Activated CD8-positive, alpha-beta memory T cell treated with anti-CD3 and anti-CD28 coated beads, Interleukin-2, amount 50 U/mL, for 4 hours (primary cell): ENCODE measurements around the gene COL1A2.

Experiments used
- DNase-seq: peaks from one replicate; pipeline ENCODE4 v3.0.0-alpha.2; 2020

Gene COL1A2

GRCh38 chr7:94384315-94384714 is 10.4 kb upstream of the COL1A2 start:
- DNase-seq: no peak

DNA sequence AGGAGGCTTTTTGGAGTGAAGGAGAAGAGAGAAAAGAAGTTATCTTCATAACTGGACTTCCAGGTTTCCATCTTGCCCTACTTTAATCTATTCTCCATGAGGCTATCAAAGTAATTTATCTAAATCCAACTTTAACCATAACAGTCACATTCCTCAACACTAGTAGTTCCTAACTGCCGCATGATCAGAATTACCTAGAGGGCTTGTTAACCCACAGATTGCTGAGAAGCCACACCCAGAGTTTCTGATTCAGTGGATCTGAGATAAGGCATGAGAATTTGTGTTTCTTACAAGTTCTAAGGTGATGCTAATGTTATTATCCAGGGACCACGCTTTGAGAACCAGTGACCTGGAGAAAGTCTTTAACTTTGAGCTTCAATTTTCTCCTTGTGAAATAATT is 8.3 kb upstream of the COL1A2 start:
- no peak for DNase-seq

DNA sequence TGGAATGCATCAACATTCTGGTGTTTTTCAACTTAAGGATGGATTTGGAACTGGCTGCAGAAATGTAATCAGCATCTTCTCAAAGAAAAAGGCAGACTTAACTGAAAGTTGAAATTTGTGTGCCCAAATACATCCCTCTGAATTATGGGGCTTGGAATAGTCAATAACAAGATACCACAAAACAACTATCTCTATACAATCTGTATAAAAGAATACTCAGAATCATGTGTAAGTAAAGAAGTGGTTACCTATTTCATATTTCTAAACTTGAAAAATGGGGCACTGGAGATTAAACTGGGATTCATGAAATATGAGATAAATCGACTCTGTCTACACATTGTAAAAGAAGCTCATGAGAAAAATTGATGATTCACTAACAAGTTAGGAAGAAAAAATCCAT is 6.2 kb upstream of the COL1A2 start:
- no peak for DNase-seq

GRCh38 chr7:94389381-94389780 is 5.3 kb upstream of the COL1A2 start:
- DNase-seq: no peak

GRCh38 chr7:94391726-94392392 is 2.8 kb upstream of the COL1A2 start:
- no peak for DNase-seq

DNA sequence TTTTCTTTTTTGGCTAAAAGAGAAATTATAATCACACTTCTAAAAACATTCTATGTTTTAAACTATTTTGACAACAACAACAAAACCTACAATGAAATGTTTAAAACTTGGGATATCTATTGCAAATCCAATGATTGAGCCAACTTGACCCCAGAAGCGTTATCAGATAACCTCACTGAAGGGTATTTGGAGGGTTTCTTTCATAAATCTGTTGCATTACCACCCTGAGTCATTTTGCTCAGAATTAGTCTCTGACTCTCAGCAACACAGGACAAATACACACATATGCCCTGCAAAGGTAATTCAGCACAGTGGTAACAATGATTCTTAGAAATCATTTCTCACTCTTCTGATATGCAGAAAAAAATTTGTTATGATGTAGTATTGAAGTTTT is 2.3 kb upstream of the COL1A2 start:
- no peak for DNase-seq

GRCh38 chr7:94393246-94394108 is 1.2 kb upstream of the COL1A2 start:
- no peak for DNase-seq

GRCh38 chr7:94394109-94394436 is 622 bp upstream of the COL1A2 start:
- DNase-seq: no peak

DNA sequence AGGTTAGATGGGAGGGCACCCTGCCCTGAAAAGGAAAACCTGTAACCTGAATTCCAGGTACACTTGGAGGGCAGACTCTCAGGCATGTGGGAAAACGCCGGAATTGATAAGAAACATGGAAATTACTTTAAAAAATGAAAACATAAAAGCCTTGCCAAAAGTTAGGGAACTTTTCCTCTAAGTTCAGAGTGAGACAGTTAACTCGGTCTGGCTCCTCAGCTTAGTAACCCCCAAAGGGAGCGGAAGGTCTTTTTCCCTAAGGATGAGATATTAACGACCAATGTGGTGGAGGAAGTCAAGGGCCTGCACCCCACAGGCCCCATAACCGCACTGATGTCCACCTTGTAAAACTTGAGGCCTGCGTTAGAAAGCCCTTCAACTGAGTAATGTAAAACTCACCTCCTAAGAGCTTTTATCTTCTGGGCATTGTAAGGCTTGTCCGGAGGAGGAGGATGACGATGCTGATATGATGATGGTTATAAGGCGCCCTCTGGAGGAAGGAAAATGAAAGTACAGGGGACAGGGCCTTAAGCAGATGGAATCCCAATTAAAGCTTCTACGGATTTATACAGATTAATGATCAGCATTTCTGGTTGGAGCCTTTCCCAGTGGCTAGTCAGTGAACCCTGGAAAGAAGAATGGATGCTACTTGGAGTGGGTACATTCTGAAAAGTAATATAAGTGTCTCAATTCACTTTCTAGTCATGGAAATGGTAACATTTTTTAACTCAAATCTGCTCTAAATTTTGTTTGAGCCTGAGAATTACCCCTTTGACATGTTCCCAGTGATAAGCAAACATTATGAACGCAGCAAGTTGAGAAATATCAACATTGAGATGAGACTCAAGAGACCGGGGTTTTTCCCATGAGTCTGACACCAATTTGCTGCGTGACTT is 694 bp downstream of the COL1A2 start:
- no peak for DNase-seq

- DNase-seq: no peak
Observed at GRCh38 chr7:94396037-94396431, 1.3 kb downstream of the COL1A2 start.

DNA sequence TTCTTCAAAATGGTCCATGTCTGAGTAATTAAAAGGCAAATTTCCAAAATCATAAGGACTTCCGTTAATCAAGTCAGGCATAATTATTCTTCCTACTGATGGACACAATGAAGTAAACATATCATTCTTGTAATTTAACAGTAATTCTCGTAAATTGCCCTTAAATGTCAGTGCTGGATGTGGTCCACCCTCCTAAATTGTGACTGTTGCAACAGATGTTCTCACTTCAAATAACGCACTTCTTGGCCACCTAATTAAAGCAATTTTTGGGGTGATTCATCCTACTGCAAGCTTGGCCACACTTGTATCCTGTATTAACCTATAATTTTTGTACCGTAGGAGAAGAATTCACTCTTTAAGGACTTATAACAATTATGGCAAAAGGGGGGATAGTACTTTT is 1.9 kb downstream of the COL1A2 start:
- DNase-seq: no peak

DNA sequence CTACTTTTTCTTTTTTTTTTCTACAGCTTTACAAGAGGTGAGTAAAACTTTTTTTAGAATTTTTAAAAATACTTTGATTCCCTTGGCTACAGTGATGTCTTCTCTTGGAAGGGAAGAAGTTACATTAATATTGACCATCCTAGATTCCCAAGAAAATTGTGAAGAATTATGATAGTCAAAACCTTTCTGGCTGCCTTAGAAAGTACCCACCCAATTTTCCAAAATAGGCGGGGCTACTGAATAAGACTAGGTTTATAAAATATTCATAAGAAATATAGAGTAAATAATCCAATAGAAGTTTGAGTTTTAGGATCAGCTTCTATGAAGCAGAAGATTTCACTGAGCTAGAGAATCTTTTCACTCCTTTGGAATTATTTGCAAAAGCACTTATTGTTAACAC is 3.0 kb downstream of the COL1A2 start:
- DNase-seq: no peak

DNA sequence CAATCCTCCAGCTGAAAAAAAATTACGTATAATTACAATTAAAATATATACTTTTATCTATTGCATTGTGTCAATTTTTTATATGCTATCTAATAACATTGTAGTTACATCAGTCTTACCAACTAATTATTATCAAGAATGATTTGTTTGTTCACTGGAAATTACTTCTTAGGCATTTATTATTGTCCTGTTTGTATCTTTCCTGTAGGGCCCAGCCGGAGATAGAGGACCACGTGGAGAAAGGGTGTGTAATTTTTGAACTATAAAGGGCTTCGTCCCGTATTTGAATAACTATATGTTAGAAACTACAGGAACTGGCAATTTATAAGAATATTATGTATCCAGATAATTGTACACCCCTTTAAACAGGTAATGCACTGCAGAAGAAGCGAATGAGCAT is 4.1 kb downstream of the COL1A2 start:
- no peak for DNase-seq

- no peak for DNase-seq
Observed at GRCh38 chr7:94400022-94400421, 5.3 kb downstream of the COL1A2 start.

GRCh38 chr7:94400643-94401427 is 6.1 kb downstream of the COL1A2 start:
- no peak for DNase-seq

GRCh38 chr7:94401428-94401814 is 6.7 kb downstream of the COL1A2 start:
- DNase-seq: no peak

GRCh38 chr7:94403546-94403945 is 8.9 kb downstream of the COL1A2 start:
- no peak for DNase-seq

GRCh38 chr7:94405506-94405905 is 10.8 kb downstream of the COL1A2 start:
- DNase-seq: no peak

DNA sequence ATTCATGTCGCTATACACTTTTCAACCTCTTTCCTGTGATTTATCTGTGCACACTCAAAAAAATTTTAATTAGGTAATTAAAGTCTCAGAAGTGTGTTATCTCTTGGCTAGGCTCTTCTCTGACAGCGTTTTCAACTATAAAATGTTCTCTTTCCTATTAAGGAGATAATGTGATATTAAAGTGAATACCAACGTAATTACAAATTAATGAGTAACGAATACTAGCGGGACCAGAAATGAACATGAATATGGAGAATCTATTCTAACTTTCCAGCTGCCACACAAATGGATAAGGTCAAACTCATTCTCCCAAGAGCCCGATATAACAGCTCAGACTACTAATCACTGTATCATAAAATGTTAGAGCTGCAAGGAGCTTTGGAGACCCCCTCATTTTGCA is 12.0 kb downstream of the COL1A2 start:
- no peak for DNase-seq

GRCh38 chr7:94409200-94409948 is 14.7 kb downstream of the COL1A2 start:
- no peak for DNase-seq

DNA sequence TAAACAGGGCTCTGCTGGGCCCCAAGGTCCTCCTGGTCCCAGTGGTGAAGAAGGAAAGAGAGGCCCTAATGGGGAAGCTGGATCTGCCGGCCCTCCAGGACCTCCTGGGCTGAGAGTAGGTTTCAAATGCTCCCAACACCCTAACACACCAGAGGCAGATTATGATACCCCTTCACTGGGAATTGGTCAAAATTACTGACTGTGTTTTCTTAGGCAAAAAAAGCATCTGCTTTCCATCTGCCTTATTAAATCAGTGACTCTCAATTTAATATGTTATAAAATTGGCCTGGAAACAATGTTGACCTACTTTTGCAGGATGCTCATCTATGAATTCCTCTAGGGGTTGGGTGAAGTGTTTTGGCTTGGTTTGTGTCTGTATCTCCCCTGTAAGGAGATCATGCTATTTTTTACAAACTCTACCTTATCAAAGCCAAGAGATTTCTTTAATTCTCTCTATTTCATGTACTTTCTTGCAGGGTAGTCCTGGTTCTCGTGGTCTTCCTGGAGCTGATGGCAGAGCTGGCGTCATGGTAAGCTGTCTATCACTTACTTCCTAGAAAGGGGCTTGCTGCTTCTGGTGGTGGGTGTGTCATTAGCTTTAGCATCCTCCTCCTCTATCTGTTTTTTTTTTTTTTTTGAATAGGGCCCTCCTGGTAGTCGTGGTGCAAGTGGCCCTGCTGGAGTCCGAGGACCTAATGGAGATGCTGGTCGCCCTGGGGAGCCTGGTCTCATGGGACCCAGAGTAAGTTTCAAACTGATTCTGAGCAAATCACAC is 15.9 kb downstream of the COL1A2 start:
- DNase-seq: no peak

DNA sequence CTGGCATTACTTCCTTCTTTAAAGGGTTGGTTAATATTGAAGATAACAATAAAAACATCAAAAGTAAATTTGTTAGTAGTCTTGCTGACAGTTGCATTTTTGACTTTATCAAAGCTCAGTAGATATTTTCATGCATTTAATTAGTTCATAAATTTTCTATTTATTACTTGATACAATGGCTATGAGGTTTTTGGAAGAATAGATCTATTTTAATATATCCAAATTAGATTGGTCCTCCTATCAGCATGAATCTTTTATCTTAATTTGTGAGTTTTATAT is 16.4 kb downstream of the COL1A2 start:
- no peak for DNase-seq
